Lower lobe of right lung (tissue), 2 donors: ENCODE measurements around the gene CCL25. TPM values are rescaled to one million over a fixed set of nuclear protein-coding genes. Genes with fewer than 3 reads are reported as not detected.
"Not testable (repeated sequence)": the region's sequence is repeated elsewhere in the genome, so short reads cannot be mapped to it uniquely, and the experiment has no call there.

Experiments
- ATAC-seq, 2 donors: fragments of 200-7000 bp; cut with Tn5 transposase; one replicate each; pipeline ENCODE4 v1.9.1; 2020 to 2022; ENCODE audit warnings: mild to moderate bottlenecking in 2 of 2, moderate library complexity in 2 of 2
- DNase-seq: peaks from one replicate; pipeline ENCODE4 v3.0.0-alpha.2; 2020
- H3K27ac ChIP-seq: fragments of 200-600 bp; one replicate; pipeline ENCODE4 v1.8.0; 2022
- H3K27me3 ChIP-seq: fragments of 200-600 bp; one replicate; pipeline ENCODE4 v1.8.0; 2022; ENCODE audit warnings: low read depth
- H3K36me3 ChIP-seq: fragments of 200-600 bp; one replicate; pipeline ENCODE4 v1.8.0; 2022; ENCODE audit warnings: mild to moderate bottlenecking
- H3K4me1 ChIP-seq: fragments of 200-600 bp; one replicate; pipeline ENCODE4 v1.8.0; 2022
- H3K4me3 ChIP-seq: fragments of 200-600 bp; one replicate; pipeline ENCODE4 v1.8.0; 2022; ENCODE audit warnings: mild to moderate bottlenecking
- H3K9me3 ChIP-seq: fragments of 200-600 bp; one replicate; pipeline ENCODE4 v1.8.0; 2022
- CTCF ChIP-seq: fragments of 200-600 bp; IDR thresholded peaks from one replicate; pipeline ENCODE4 v1.8.0; 2022; ENCODE audit warnings: antibody characterized with exemption, mild to moderate bottlenecking
- intact Hi-C: fragments of 100-400 bp; cut with DNase I; formaldehyde crosslinking; loops from one replicate; pipeline ENCODE4 v1.11.0; 2022
- total RNA-seq: library from RNA; stranded (reverse); fragmentation: NEBNext Ultra II Directional; extraction: Animal tissue kit (Norgen Biotek cat#: 25700); gene quantifications from one replicate; pipeline ENCODE4 v1.2.1, GENCODE V29; 2021
- donor health status: DM: no; HTN: yes; CAD: no; lungs with severe emphysema.

The CCL25 gene
- total RNA-seq, 1 donor from 2014 or later, result not detected

GRCh38 chr19:8028951-8029491, 23.5 kb upstream of the CCL25 start:
- Histone ChIP-seq H3K4me3 (no peak overlapping the region), H3K27ac (no peak overlapping the region), H3K9me3 (no peaks in the 10 kb centered on the region), H3K36me3 (no peaks in the 10 kb centered on the region), H3K4me1 (no peaks in the 10 kb centered on the region), H3K27me3 (no peaks in the 10 kb centered on the region)
- DNase-seq, result no peak
- ATAC-seq, result no peak
- intact Hi-C loops, result no loop called here
- no peak for TF ChIP-seq CTCF

- no peak for TF ChIP-seq CTCF
- ATAC-seq (no peak), DNase-seq (no peak)
- H3K4me1 ChIP-seq, result no peaks in the 10 kb centered on the region
- intact Hi-C loops, result no loop called here
- H3K27me3 ChIP-seq, result no peaks in the 10 kb centered on the region
- no peaks in the 10 kb centered on the region for H3K36me3 ChIP-seq
- H3K9me3 ChIP-seq, result no peaks in the 10 kb centered on the region
- H3K27ac ChIP-seq, result no peak overlapping the region
- no peak overlapping the region for H3K4me3 ChIP-seq
Measured at GRCh38 chr19:8030960-8031359, 21.6 kb upstream of the CCL25 start.

GRCh38 chr19:8033287-8034177, 19.0 kb upstream of the CCL25 start:
- intact Hi-C loops, H3K36me3 ChIP-seq, H3K4me3 ChIP-seq, H3K27ac ChIP-seq, H3K9me3 ChIP-seq, H3K27me3 ChIP-seq, ATAC-seq, H3K4me1 ChIP-seq, DNase-seq: not testable (repeated sequence)

GRCh38 chr19:8034178-8034525, 18.4 kb upstream of the CCL25 start:
- ATAC-seq, result no peak
- Histone ChIP-seq H3K27ac (no peak overlapping the region), H3K9me3 (no peaks in the 10 kb centered on the region), H3K36me3 (no peaks in the 10 kb centered on the region), H3K4me1 (no peaks in the 10 kb centered on the region), H3K4me3 (no peak overlapping the region), H3K27me3 (no peaks in the 10 kb centered on the region)
- DNase-seq, result no peak
- intact Hi-C loops, result no loop called here
- no peak for TF ChIP-seq CTCF

- Histone ChIP-seq H3K9me3 (no peaks in the 10 kb centered on the region), H3K36me3 (no peaks in the 10 kb centered on the region), H3K4me3 (no peak overlapping the region), H3K4me1 (no peaks in the 10 kb centered on the region), H3K27ac (no peak overlapping the region), H3K27me3 (no peaks in the 10 kb centered on the region)
- intact Hi-C loops, result no loop called here
- TF ChIP-seq CTCF, result no peak
- DNase-seq, result no peak
- ATAC-seq, result no peak
Measured at GRCh38 chr19:8036434-8037099, 16.0 kb upstream of the CCL25 start.

- Histone ChIP-seq H3K27me3 (no peaks in the 10 kb centered on the region), H3K27ac (no peak overlapping the region), H3K36me3 (no peaks in the 10 kb centered on the region), H3K4me1 (no peaks in the 10 kb centered on the region), H3K9me3 (no peaks in the 10 kb centered on the region), H3K4me3 (no peak overlapping the region)
- TF ChIP-seq CTCF, result no peak
- no peak for ATAC-seq
- no peak for DNase-seq
- intact Hi-C loops, result no loop called here
Measured at GRCh38 chr19:8038815-8039214, 13.7 kb upstream of the CCL25 start.
